GM12878 (cell line): ENCODE results near the gene WASF2. TPM values are rescaled to one million over a fixed set of nuclear protein-coding genes. Genes with fewer than 3 reads are reported as not detected.

Source experiments
- ATAC-seq: fragments of 200-7000 bp; cut with Tn5 transposase; 3 replicates; pipeline ENCODE4 v1.9.1; 2020; ENCODE audit warnings: mild to moderate bottlenecking, moderate library complexity
- BruUV-seq: library from RNA; stranded (reverse); fragments of 400-500 nt; replicated peaks from 2 replicates; lab custom pipeline; 2021; lab: Mats Ljungman, UMichigan
- CTCF ChIA-PET: fragments of 300-600 bp; sonication (Branson Sonifier 250); formaldehyde crosslinking; extraction: SDS; loops from one replicate; lab custom pipeline; 2021; ENCODE audit warnings: inconsistent platforms; lab: Yijun Ruan, JAX
- POLR2A ChIA-PET: fragments of 350-600 bp; formaldehyde crosslinking; extraction: SDS; loops from one replicate; lab custom pipeline; 2021; ENCODE audit warnings: inconsistent platforms; lab: Charles Lee
- RAD21 ChIA-PET: fragments of 300-600 bp; sonication (Branson Sonifier 250); formaldehyde crosslinking; loops from one replicate; lab custom pipeline; 2023; ENCODE audit warnings: antibody characterized with exemption; ENCODE audit not compliant: unreplicated experiment; lab: Charles Lee
- SMC1A ChIA-PET: fragments of 300-600 bp; sonication (Branson Sonifier 250); formaldehyde crosslinking; loops from one replicate; lab custom pipeline; 2023; ENCODE audit not compliant: unreplicated experiment, uncharacterized antibody; lab: Charles Lee
- DNase-seq: peaks from one replicate; pipeline ENCODE4 v3.0.0-alpha.2; 2011; ENCODE audit warnings: low read depth, low spot score
- FAIRE-seq: peaks from 3 replicates; lab custom pipeline; 2011; peaks lifted over from hg19 to GRCh38; lab: Jason Lieb, UNC
- H2AFZ ChIP-seq: 2 replicates; pipeline ENCODE4 v1.6.0; 2011; ENCODE audit warnings: low read depth, low read length, control low read depth; ENCODE audit not compliant: control insufficient read depth
- H3K27ac ChIP-seq: 2 replicates; pipeline ENCODE4 v1.5.1; 2011; ENCODE audit warnings: control low read depth; ENCODE audit not compliant: control insufficient read depth, insufficient read depth
- H3K27me3 ChIP-seq, 2 experiments: replicated peaks in 1 of 2; 2 replicates each; pipeline versions ENCODE4 v1.6.0 to v1.6.1; 2011; ENCODE audit warnings: low read length in 1 of 2; ENCODE audit not compliant: control insufficient read depth in 2 of 2, insufficient read depth in 2 of 2
- H3K36me3 ChIP-seq, 2 experiments: 2 replicates each; pipeline ENCODE4 v1.5.1; 2011; ENCODE audit warnings: low read length in 1 of 2; ENCODE audit not compliant: control insufficient read depth in 2 of 2, insufficient read depth in 2 of 2
- H3K4me1 ChIP-seq: 2 replicates; pipeline ENCODE4 v1.6.1; 2011; ENCODE audit warnings: mild to moderate bottlenecking, low read length, moderate library complexity, mixed read lengths; ENCODE audit not compliant: control insufficient read depth, insufficient read depth
- H3K4me2 ChIP-seq: 2 replicates; pipeline ENCODE4 v1.6.0; 2011; ENCODE audit warnings: control low read depth; ENCODE audit not compliant: control insufficient read depth, insufficient read depth
- H3K4me3 ChIP-seq: fragments of 200-600 bp; sonication (generic); 2 replicates; pipeline ENCODE4 v1.5.1; 2016
- H3K79me2 ChIP-seq: 2 replicates; pipeline ENCODE4 v1.6.0; 2011; ENCODE audit warnings: low read length; ENCODE audit not compliant: control insufficient read depth, insufficient read depth
- H3K9ac ChIP-seq: 2 replicates; pipeline ENCODE4 v1.8.0; 2011; ENCODE audit warnings: low read length, control low read depth, mixed read lengths; ENCODE audit not compliant: control insufficient read depth, insufficient read depth
- H3K9me3 ChIP-seq: replicated peaks from 3 replicates; pipeline ENCODE4 v1.5.1; 2011; ENCODE audit warnings: mild to moderate bottlenecking, low read length; ENCODE audit not compliant: control insufficient read depth, insufficient read depth
- H4K20me1 ChIP-seq: 2 replicates; pipeline ENCODE4 v1.6.0; 2011; ENCODE audit not compliant: control insufficient read depth, insufficient read depth
- IKZF1 ChIP-seq: fragments of 450-650 bp; conservative IDR thresholded peaks from 2 replicates; pipeline ENCODE4 v1.6.1; 2017; ENCODE audit warnings: antibody characterized with exemption, mild to moderate bottlenecking
- POLR2A ChIP-seq: IDR thresholded peaks from 2 replicates; pipeline ENCODE4 v1.6.1; 2011; ENCODE audit warnings: low read depth, mild to moderate bottlenecking, low read length
- POLR2AphosphoS2 ChIP-seq: IDR thresholded peaks from 2 replicates; pipeline ENCODE4 v1.6.1; 2011; ENCODE audit warnings: low read depth, mild to moderate bottlenecking, low read length, improper control_type of control experiment, moderate library complexity
- POLR2AphosphoS5 ChIP-seq: IDR thresholded peaks from 2 replicates; pipeline ENCODE4 v1.6.1; 2011; ENCODE audit warnings: mild to moderate bottlenecking, low read length, inconsistent platforms
- POU2F2 ChIP-seq: IDR thresholded peaks from 3 replicates; pipeline ENCODE4 v1.6.1; 2011; ENCODE audit warnings: low read depth, mild to moderate bottlenecking, low read length, borderline replicate concordance
- RB1 ChIP-seq: fragments of 450-650 bp; formaldehyde crosslinking; IDR thresholded peaks from 2 replicates; pipeline ENCODE4 v1.6.1; 2017; ENCODE audit warnings: mild to moderate bottlenecking, borderline replicate concordance
- RUNX3 ChIP-seq: IDR thresholded peaks from 2 replicates; pipeline ENCODE4 v1.6.1; 2012; ENCODE audit warnings: low read length, inconsistent platforms
- SP1 ChIP-seq: IDR thresholded peaks from one replicate; pipeline ENCODE4 v1.6.1; 2011; ENCODE audit warnings: low read depth, low read length
- TARDBP ChIP-seq: IDR thresholded peaks from 2 replicates; pipeline ENCODE4 v1.6.1; 2016; ENCODE audit warnings: borderline replicate concordance
- ZNF24 ChIP-seq: fragments of 450-650 bp; IDR thresholded peaks from 2 replicates; pipeline ENCODE4 v1.6.1; 2017; ENCODE audit warnings: antibody characterized with exemption, mild to moderate bottlenecking
- WGBS: methylation state at CpG from one replicate; pipeline ENCODE4 v1.1.6; 2016; ENCODE audit warnings: low lambda C conversion rate; ENCODE audit not compliant: insufficient replicate concordance, insufficient coverage; ENCODE audit errors: missing lambda C conversion rate; 5-methylcytosine and 5-hydroxymethylcytosine counted together
- in situ Hi-C: fragments of 300-500 bp; cut with MboI; formaldehyde crosslinking; loops from 9 replicates; pipeline ENCODE4 v1.14.3; 2018; ENCODE audit warnings: mixed read lengths
- intact Hi-C: fragments of 100-400 bp; cut with micrococcal nuclease; formaldehyde crosslinking; loops from one replicate; pipeline ENCODE4 v1.14.2; 2022; ENCODE audit not compliant: unreplicated experiment
- polyA plus RNA-seq, 11 experiments: library from polyadenylated mRNA; depleted of rRNA in 4 of 11; unstranded in 6 of 11; stranded (reverse) in 5 of 11; fragments of >200 nt; fragmentation: Nextera tagmentation in 4 of 11; fragmentation: Illumina TruSeq in 1 of 11; extraction: Ambion mirVana in 4 of 11; extraction: Trizol in 1 of 11; gene quantifications; 1 replicate in 1 of 11; 2 replicates in 10 of 11; pipeline versions ENCODE4 v1.2.1 to v1.2.3, GENCODE V29; 2011 to 2016; ENCODE audit warnings: inconsistent platforms in 2 of 11, missing spikeins in 2 of 11, low read depth in 1 of 11
- total RNA-seq, 4 experiments: library from RNA; depleted of rRNA in 3 of 4; stranded (reverse); fragments of >200 nt in 3 of 4; fragmentation: Illumina TruSeq in 1 of 4; extraction: Trizol in 1 of 4; gene quantifications; 2 replicates each; pipeline versions ENCODE4 v1.2.1 to v1.2.3, GENCODE V29; 2013 to 2021
- TF ChIP-seq, protein P1 (sequence below): IDR thresholded peaks from 2 replicates; pipeline ENCODE4 v1.6.1; 2011; ENCODE audit warnings: low read depth, low read length, improper control_type of control experiment, borderline replicate concordance

The WASF2 gene
- total and polyA plus RNA-seq, 10 of the 15 experiments (the other 5 are each of a cell fraction or from before 2014, with no cell fraction given) = 7.0 to 111 (median 37.1) TPM

DNA sequence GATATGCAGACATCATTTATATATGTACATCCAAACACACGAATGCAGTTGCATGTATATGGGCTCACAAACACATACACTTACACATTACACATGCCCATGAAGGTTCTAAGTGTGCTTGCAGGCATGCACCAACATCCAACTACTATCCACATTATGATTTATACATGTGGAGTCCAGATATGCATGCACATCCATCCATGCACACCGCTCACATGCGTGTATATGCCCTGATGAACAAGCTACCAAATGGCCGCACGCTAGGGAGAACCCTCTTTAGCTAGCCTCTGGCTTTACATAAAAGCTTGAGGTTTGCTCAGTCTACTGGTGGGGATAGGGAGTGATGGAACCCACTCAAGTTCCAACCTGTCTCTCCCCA lies 89.0 kb downstream of the WASF2 start:
- no peak for FAIRE-seq
- intact Hi-C loops = no loop called here
- no peaks in the 10 kb centered on the region for H3K79me2 ChIP-seq
- H3K4me3 ChIP-seq = no peak overlapping the region
- no peaks in the 10 kb centered on the region for H3K27me3 ChIP-seq
- in situ Hi-C loops = no loop called here
- SMC1A ChIA-PET = interaction anchor here (0.7 to 2.4 kb wide), 3 partner anchors 12 to 269 kb away, joined by 3 to 9 read pairs (median 3); no protein-coding TSS in a partner anchor
- H3K4me2 ChIP-seq = no peak overlapping the region
- TF ChIP-seq POU2F2 = no peak
- TF ChIP-seq POLR2AphosphoS2 = peak; percentile 3; the same call in 1 of the 2 replicates
- no peak for ATAC-seq
- RAD21 ChIA-PET = interaction anchor here (3.6 kb wide), 1 partner anchor 205 kb away, joined by 34 read pairs; the partner anchor contains the start of gene AHDC1
- DNase-seq = no peak
- peaks cover 0 to under 1% of the 10 kb centered on the region in 2 experiments; a peak in 3 of 4 replicates for H3K36me3 ChIP-seq
- no peaks in the 10 kb centered on the region for H4K20me1 ChIP-seq
- H3K4me1 ChIP-seq = peaks cover 16% of the 10 kb centered on the region
- no peaks in the 10 kb centered on the region for H3K9me3 ChIP-seq
- H3K9ac ChIP-seq = no peak overlapping the region
- WGBS = 90% methylated on average over 5 of the region's 5 CpGs
- no peak overlapping the region for H3K27ac ChIP-seq
- no TSS peak for BruUV-seq
- POLR2A ChIA-PET = interaction anchor here (0.6 kb wide), 1 partner anchor 107 kb away, joined by 4 read pairs; no protein-coding TSS in a partner anchor
- CTCF ChIA-PET = interaction anchor here (1.2 to 13.5 kb wide), 6 partner anchors 14 to 206 kb away, joined by 3 to 265 read pairs (median 15); partner anchors contain the start of gene AHDC1
- no peak overlapping the region for H2AFZ ChIP-seq

DNA sequence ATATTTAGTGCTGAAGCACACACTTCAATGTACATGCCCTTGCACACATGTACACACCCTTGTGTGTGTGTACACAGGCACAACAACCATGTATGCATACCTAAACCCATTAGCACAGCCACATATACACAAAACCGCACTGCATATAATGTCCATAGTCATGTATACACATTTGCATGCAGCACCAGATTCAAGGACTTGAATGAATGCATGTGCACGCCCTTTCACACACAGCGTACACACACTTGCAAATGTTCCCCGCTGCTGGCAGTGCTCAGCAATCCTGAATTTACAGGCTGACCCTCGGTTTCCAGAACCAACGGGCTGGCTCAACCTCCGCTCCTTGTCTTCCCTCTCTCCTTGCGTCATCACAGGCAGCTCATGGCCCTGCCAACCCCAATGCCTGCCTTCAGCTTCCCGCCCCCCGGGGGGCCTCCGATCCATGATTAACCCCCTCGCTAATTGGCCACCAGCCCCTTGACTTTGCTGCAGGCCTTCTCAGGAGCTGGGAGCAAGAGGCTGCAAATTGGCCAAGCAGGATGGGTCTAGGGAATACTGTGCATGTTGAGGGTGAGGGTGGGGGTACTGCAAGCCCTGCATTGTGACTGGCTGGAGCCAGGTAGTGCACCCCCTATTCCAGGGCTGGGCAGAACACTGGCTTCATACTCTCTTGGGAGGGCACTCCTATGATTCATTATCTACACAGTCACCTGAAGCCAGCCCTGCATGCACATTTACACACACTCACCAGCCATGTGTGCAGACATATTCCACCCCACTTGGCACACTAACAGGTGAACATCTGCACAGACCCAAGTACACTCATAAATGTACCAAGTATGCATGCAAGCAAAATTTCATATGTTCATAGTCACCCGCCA lies 89.6 kb downstream of the WASF2 start:
- intact Hi-C loops (no loop called here), in situ Hi-C loops (no loop called here)
- Histone ChIP-seq H3K4me1 (peaks cover 16% of the 10 kb centered on the region), H3K27ac (no peak overlapping the region), H3K79me2 (no peaks in the 10 kb centered on the region), H2AFZ (no peak overlapping the region), H3K9me3 (no peaks in the 10 kb centered on the region), H3K9ac (no peak overlapping the region), H4K20me1 (no peaks in the 10 kb centered on the region), H3K36me3 (no peaks in the 10 kb centered on the region; a peak in 3 of 4 replicates), H3K27me3 (no peaks in the 10 kb centered on the region), H3K4me3 (no peak overlapping the region), H3K4me2 (no peak overlapping the region)
- no peak for DNase-seq
- 0 out of 2 replicates have a peak, but pooled peaks have one; percentile 30 for TF ChIP-seq POLR2AphosphoS2
- TF ChIP-seq IKZF1 = no peak
- TF ChIP-seq TARDBP = peak; percentile 30; the same call in 1 of the 2 replicates
- TF ChIP-seq ZNF24 = no peak
- TF ChIP-seq POLR2AphosphoS5 = peak; percentile 50; the same call in 1 of the 2 replicates
- TF ChIP-seq POLR2A = peak; percentile 23
- TF ChIP-seq RUNX3 = no peak
- TF ChIP-seq RB1 = no peak
- TF ChIP-seq SP1 = no peak
- TF ChIP-seq, protein P1, sequence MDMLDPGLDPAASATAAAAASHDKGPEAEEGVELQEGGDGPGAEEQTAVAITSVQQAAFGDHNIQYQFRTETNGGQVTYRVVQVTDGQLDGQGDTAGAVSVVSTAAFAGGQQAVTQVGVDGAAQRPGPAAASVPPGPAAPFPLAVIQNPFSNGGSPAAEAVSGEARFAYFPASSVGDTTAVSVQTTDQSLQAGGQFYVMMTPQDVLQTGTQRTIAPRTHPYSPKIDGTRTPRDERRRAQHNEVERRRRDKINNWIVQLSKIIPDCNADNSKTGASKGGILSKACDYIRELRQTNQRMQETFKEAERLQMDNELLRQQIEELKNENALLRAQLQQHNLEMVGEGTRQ = no peak
- ChIA-PET RAD21 (no interaction called here), POLR2A (interaction anchor here (0.6 kb wide), 1 partner anchor 108 kb away, joined by 4 read pairs; no protein-coding TSS in a partner anchor), CTCF (interaction anchor here (3.3 to 13.5 kb wide), 3 partner anchors 16 to 206 kb away, joined by 9 to 265 read pairs (median 133); partner anchors contain the start of gene AHDC1), SMC1A (no interaction called here)
- WGBS = 82% methylated on average over 13 of the region's 13 CpGs
- no peak for FAIRE-seq
- no peak for ATAC-seq
- no TSS peak for BruUV-seq
